Kidney (tissue), 14 donors: ENCODE measurements around the gene CYP2F1. TPM values are rescaled to one million over a fixed set of nuclear protein-coding genes. Genes with fewer than 3 reads are reported as not detected.

Source experiments
- DNase-seq, 5 donors: peaks; one replicate each; pipeline ENCODE4 v3.0.0-alpha.2; 2013 to 2020
- FAIRE-seq: peaks from 2 replicates; lab custom pipeline; 2012; peaks lifted over from hg19 to GRCh38; lab: Jason Lieb, UNC
- H3K27ac ChIP-seq, 2 donors: one replicate each; pipeline ENCODE4 v1.7.0; 2013; ENCODE audit warnings: low read depth in 2 of 2, low read length in 2 of 2, inconsistent platforms in 1 of 2
- H3K27me3 ChIP-seq: one replicate; pipeline ENCODE4 v1.7.1; 2013; ENCODE audit warnings: low read length, inconsistent platforms; ENCODE audit not compliant: control insufficient read depth, insufficient read depth
- H3K36me3 ChIP-seq, 3 donors: one replicate each; pipeline versions ENCODE4 v1.7.0 to v1.7.1; 2013; ENCODE audit warnings: low read length in 3 of 3, control low read depth in 1 of 3, inconsistent platforms in 1 of 3; ENCODE audit not compliant: insufficient read depth in 3 of 3, control insufficient read depth in 2 of 3
- H3K4me1 ChIP-seq, 3 donors: one replicate each; pipeline versions ENCODE4 v1.7.0 to v1.7.1; 2013; ENCODE audit warnings: low read length in 3 of 3, inconsistent platforms in 1 of 3, low read depth in 1 of 3; ENCODE audit not compliant: control insufficient read depth in 2 of 3, insufficient read depth in 2 of 3
- H3K4me3 ChIP-seq, 3 donors: one replicate each; pipeline versions ENCODE4 v1.7.0 to v1.8.1; 2013; ENCODE audit warnings: low read length in 3 of 3, control low read depth in 1 of 3, inconsistent platforms in 1 of 3
- H3K9ac ChIP-seq, 3 donors: one replicate each; pipeline versions ENCODE4 v1.7.0 to v1.7.1; 2013; ENCODE audit warnings: low read length in 3 of 3, control low read depth in 1 of 3, inconsistent platforms in 1 of 3
- H3K9me3 ChIP-seq, 3 donors: one replicate each; pipeline versions ENCODE4 v1.7.0 to v1.7.1; 2013; ENCODE audit warnings: low read length in 3 of 3, control low read depth in 1 of 3, inconsistent platforms in 1 of 3; ENCODE audit not compliant: control insufficient read depth in 2 of 3, insufficient read depth in 1 of 3
- intact Hi-C: fragments of 100-400 bp; cut with DNase I; formaldehyde crosslinking; loops from one replicate; pipeline ENCODE4 v1.11.1; 2022
- polyA plus RNA-seq: library from polyadenylated mRNA; stranded (reverse); fragments of 350-450 nt; fragmentation: Illumina TruSeq; extraction: RNeasy Lipid Tissue Mini Kit (QIAGEN cat#74804); gene quantifications from one replicate; pipeline ENCODE4 v1.2.3, GENCODE V29; 2014; ENCODE audit warnings: low read depth, low replicate concordance; ENCODE audit not compliant: insufficient read depth
- total RNA-seq: library from RNA; stranded (reverse); fragmentation: NEBNext Ultra II Directional; extraction: Animal tissue kit (Norgen Biotek cat#: 25700); gene quantifications from one replicate; pipeline ENCODE4 v1.2.1, GENCODE V29; 2021
- TF ChIP-seq, protein P1 (sequence below): IDR thresholded peaks from 3 replicates; pipeline ENCODE4 v1.5.1; 2012; ENCODE audit warnings: mild to moderate bottlenecking, moderate library complexity, borderline replicate concordance; ENCODE audit not compliant: insufficient read depth; ENCODE audit errors: extremely low read depth
- donor health status: control.
- donor health status: control.
- donor health status: control.
- donor health status: control.
- donor health status: control.
- donor health status: DM: yes; HTN: yes; CAD: no.
- donor health status: Normal renal cell carcinoma (clear cell type).

The CYP2F1 gene
- total and polyA plus RNA-seq, 2 donors from 2014 or later, result not detected

DNA sequence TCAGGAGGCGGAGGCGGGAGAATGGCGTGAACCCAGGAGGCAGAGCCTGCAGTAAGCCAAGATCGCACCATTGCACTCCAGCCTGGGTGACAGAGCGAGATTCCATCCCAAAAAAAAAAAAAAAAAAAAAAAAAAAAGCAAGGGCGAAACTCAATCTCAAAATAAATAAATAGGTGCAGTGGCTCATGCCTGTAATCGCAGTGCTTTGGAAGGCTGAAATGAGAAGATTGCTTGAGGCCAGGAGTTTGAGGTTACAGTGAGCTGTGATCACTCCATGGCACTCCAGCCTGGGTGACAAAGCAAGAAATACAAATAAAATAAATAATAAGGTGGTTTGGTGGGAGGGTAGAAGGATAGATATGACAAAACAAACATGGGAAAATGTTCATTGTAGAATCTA is 39.8 kb downstream of the CYP2F1 start:
- H3K27me3 ChIP-seq, result no peaks in the 10 kb centered on the region
- no peaks in the 10 kb centered on the region for H3K9me3 ChIP-seq
- DNase-seq (no peak), FAIRE-seq (no peak)
- H3K4me3 ChIP-seq, result no peak overlapping the region
- TF ChIP-seq, protein P1, sequence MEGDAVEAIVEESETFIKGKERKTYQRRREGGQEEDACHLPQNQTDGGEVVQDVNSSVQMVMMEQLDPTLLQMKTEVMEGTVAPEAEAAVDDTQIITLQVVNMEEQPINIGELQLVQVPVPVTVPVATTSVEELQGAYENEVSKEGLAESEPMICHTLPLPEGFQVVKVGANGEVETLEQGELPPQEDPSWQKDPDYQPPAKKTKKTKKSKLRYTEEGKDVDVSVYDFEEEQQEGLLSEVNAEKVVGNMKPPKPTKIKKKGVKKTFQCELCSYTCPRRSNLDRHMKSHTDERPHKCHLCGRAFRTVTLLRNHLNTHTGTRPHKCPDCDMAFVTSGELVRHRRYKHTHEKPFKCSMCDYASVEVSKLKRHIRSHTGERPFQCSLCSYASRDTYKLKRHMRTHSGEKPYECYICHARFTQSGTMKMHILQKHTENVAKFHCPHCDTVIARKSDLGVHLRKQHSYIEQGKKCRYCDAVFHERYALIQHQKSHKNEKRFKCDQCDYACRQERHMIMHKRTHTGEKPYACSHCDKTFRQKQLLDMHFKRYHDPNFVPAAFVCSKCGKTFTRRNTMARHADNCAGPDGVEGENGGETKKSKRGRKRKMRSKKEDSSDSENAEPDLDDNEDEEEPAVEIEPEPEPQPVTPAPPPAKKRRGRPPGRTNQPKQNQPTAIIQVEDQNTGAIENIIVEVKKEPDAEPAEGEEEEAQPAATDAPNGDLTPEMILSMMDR, result no peak
- intact Hi-C loops, result no loop called here
- H3K9ac ChIP-seq, result no peak overlapping the region
- no peaks in the 10 kb centered on the region for H3K4me1 ChIP-seq
- H3K36me3 ChIP-seq, result no peaks in the 10 kb centered on the region
- H3K27ac ChIP-seq, result no peak overlapping the region

DNA sequence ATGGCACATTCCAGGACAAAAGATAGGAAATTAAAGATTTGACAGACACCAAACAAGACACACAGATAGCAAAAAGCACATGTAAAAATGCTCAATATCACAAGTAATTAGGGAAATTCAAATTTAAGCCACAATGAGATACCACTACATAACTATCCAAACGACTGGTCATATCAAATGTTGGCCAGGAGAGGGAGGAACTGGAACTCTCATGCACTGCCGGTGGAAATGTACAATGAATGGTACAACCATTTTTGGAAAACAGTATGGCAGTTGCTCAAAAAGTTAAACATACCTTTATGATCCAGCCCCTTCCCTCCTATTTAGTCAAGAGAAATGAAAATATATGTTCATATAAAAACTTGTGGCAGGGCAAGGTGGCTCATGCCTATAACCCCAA is 42.0 kb downstream of the CYP2F1 start:
- H3K9me3 ChIP-seq, result no peaks in the 10 kb centered on the region
- no peak for FAIRE-seq
- H3K9ac ChIP-seq, result no peak overlapping the region
- no peak overlapping the region for H3K27ac ChIP-seq
- H3K36me3 ChIP-seq, result no peaks in the 10 kb centered on the region
- DNase-seq, result no peak
- H3K4me1 ChIP-seq, result no peaks in the 10 kb centered on the region
- intact Hi-C loops, result no loop called here
- H3K4me3 ChIP-seq, result no peak overlapping the region
- TF ChIP-seq, protein P1, result no peak
- H3K27me3 ChIP-seq, result no peaks in the 10 kb centered on the region

DNA sequence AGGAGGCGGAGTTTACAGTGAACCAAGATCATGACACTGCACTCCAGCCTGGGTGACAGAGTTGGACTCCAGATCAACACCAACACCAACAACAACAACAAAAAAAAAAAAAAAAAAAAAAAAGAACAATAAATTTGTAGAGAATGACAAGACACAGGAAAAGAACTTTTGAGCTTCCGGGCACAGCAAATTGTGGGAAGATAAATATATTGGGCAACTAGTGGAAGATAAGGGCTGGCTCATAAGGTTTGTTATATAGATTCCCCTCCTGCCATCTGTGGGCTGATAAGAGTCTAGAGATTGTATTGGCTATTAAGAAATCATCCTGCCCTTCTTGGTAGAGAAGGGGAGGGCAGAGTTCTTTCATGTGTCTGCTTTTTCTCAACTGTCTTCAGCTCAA is 45.6 kb downstream of the CYP2F1 start:
- no peak for DNase-seq
- intact Hi-C loops, result no loop called here
- no peak overlapping the region for H3K9ac ChIP-seq
- no peaks in the 10 kb centered on the region for H3K9me3 ChIP-seq
- H3K27me3 ChIP-seq, result no peaks in the 10 kb centered on the region
- H3K27ac ChIP-seq, result no peak overlapping the region
- TF ChIP-seq, protein P1, result no peak
- H3K36me3 ChIP-seq, result no peaks in the 10 kb centered on the region
- no peak for FAIRE-seq
- no peaks in the 10 kb centered on the region for H3K4me1 ChIP-seq
- no peak overlapping the region for H3K4me3 ChIP-seq

DNA sequence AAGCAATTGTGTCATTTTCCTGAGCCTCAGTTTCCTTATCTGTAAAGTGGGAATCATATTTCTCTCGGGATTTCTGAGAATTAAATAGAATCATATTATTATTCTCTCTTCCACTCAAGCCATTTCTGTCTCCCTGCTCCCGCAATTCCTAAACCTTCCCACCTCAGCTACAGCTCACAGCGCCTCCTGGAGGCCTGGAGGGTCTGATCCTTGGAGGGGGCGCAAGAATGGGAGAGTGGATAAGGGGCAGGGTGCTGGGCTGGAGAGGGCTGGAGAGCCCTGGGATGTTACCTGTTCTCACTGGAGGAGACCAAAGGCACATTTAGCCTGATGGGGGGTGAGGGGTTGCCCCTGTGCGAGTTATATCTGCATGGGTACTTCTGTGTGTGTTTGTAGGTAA is 47.7 kb downstream of the CYP2F1 start:
- no peaks in the 10 kb centered on the region for H3K27me3 ChIP-seq
- intact Hi-C loops, result no loop called here
- H3K9ac ChIP-seq, result no peak overlapping the region
- DNase-seq (no peak), FAIRE-seq (no peak)
- no peak overlapping the region for H3K27ac ChIP-seq
- H3K4me3 ChIP-seq, result no peak overlapping the region
- no peaks in the 10 kb centered on the region for H3K4me1 ChIP-seq
- TF ChIP-seq, protein P1, result no peak
- no peaks in the 10 kb centered on the region for H3K36me3 ChIP-seq
- no peaks in the 10 kb centered on the region for H3K9me3 ChIP-seq
